HepG2 (cell line): ENCODE results near the gene PRIM2. TPM values are rescaled to one million over a fixed set of nuclear protein-coding genes. Genes with fewer than 3 reads are reported as not detected.
A peak's percentile ranks its signal among the peaks of the same experiment; 100 is the strongest.

Experiments
- ATM ChIP-seq: fragments of 450-650 bp; IDR thresholded peaks from 2 replicates; pipeline ENCODE4 v1.7.1; 2017; ENCODE audit warnings: mild to moderate bottlenecking, borderline replicate concordance
- CC2D1A ChIP-seq: sonication (generic); formaldehyde crosslinking; IDR thresholded peaks from 2 replicates; pipeline ENCODE4 v1.8.1; 2023; ENCODE audit warnings: mild to moderate bottlenecking, missing genetic modification reagents
- ELF4 ChIP-seq: sonication (generic); formaldehyde crosslinking; IDR thresholded peaks from 2 replicates; pipeline ENCODE4 v1.5.0; 2020; ENCODE audit warnings: missing genetic modification reagents, mild to moderate bottlenecking, moderate library complexity, borderline replicate concordance
- FOXA3 ChIP-seq: IDR thresholded peaks from 2 replicates; pipeline ENCODE4 v1.6.1; 2016; ENCODE audit warnings: missing genetic modification reagents, missing compliant biosample characterization
- GABPB1 ChIP-seq: IDR thresholded peaks from 2 replicates; pipeline ENCODE4 v1.6.1; 2016; ENCODE audit warnings: mild to moderate bottlenecking, missing genetic modification reagents, moderate library complexity, missing compliant biosample characterization
- GATAD1 ChIP-seq: IDR thresholded peaks from 2 replicates; pipeline ENCODE4 v1.6.1; 2016; ENCODE audit warnings: missing genetic modification reagents, missing compliant biosample characterization
- IKZF4 ChIP-seq: sonication (generic); formaldehyde crosslinking; IDR thresholded peaks from 2 replicates; pipeline ENCODE4 v1.5.1; 2020; ENCODE audit warnings: borderline replicate concordance, mild to moderate bottlenecking, low read depth, missing genetic modification reagents; ENCODE audit errors: not compliant biosample characterization
- KDM3A ChIP-seq: IDR thresholded peaks from 2 replicates; pipeline ENCODE4 v1.6.1; 2018; ENCODE audit warnings: low read depth, missing compliant biosample characterization
- KDM5B ChIP-seq: sonication (generic); formaldehyde crosslinking; IDR thresholded peaks from 2 replicates; pipeline ENCODE4 v1.4.0; 2020; ENCODE audit warnings: missing genetic modification reagents, mild to moderate bottlenecking, borderline replicate concordance
- NR2F6 ChIP-seq, 2 experiments: IDR thresholded peaks; 2 replicates each; pipeline ENCODE4 v1.6.1; 2016; ENCODE audit warnings: antibody characterized with exemption in 1 of 2, mild to moderate bottlenecking in 1 of 2
- PHF21A ChIP-seq: sonication (generic); formaldehyde crosslinking; IDR thresholded peaks from 2 replicates; pipeline ENCODE4 v1.5.0; 2020; ENCODE audit warnings: mild to moderate bottlenecking, missing genetic modification reagents
- POLR2A ChIP-seq, 2 experiments: IDR thresholded peaks; 2 replicates each; pipeline ENCODE4 v1.6.1; 2011; ENCODE audit warnings: low read depth in 2 of 2, low read length in 2 of 2, mild to moderate bottlenecking in 1 of 2, moderate library complexity in 1 of 2; ENCODE audit not compliant: insufficient read depth in 1 of 2
- RAD21 ChIP-seq: fragments of 450-650 bp; formaldehyde crosslinking; IDR thresholded peaks from 2 replicates; pipeline ENCODE4 v1.5.0; 2020; ENCODE audit warnings: mild to moderate bottlenecking
- RBFOX2 ChIP-seq: fragments of 200-400 bp; formaldehyde crosslinking; IDR thresholded peaks from 2 replicates; pipeline ENCODE4 v1.6.1; 2017; ENCODE audit warnings: low read depth, mild to moderate bottlenecking, low read length
- REPIN1 ChIP-seq: sonication (generic); formaldehyde crosslinking; IDR thresholded peaks from 2 replicates; pipeline ENCODE4 v1.8.0; 2022; ENCODE audit warnings: missing genetic modification reagents, low read depth, mild to moderate bottlenecking, borderline replicate concordance
- SP2 ChIP-seq: sonication (generic); formaldehyde crosslinking; IDR thresholded peaks from 2 replicates; pipeline ENCODE4 v1.5.1; 2020; ENCODE audit warnings: mild to moderate bottlenecking, missing genetic modification reagents
- TBX3 ChIP-seq: fragments of 450-650 bp; IDR thresholded peaks from 2 replicates; pipeline ENCODE4 v1.6.1; 2017; ENCODE audit warnings: antibody characterized with exemption, mild to moderate bottlenecking, inconsistent platforms, borderline replicate concordance
- XRCC5 ChIP-seq: fragments of 200-400 bp; formaldehyde crosslinking; optimal IDR thresholded peaks from 2 replicates; pipeline ENCODE3; 2017; ENCODE audit warnings: mild to moderate bottlenecking, low read length
- ZBTB43 ChIP-seq: sonication (generic); formaldehyde crosslinking; conservative IDR thresholded peaks from 2 replicates; pipeline ENCODE4 v1.4.0; 2020; ENCODE audit warnings: missing genetic modification reagents
- ZBTB8A ChIP-seq: sonication (generic); formaldehyde crosslinking; IDR thresholded peaks from 2 replicates; pipeline ENCODE4 v1.4.0; 2020; ENCODE audit warnings: mild to moderate bottlenecking, low read depth, missing genetic modification reagents, borderline replicate concordance
- ZNF260 ChIP-seq: sonication (generic); formaldehyde crosslinking; IDR thresholded peaks from 2 replicates; pipeline ENCODE4 v1.4.0; 2020; ENCODE audit warnings: missing genetic modification reagents, low read depth, mild to moderate bottlenecking, borderline replicate concordance
- ZNF513 ChIP-seq: sonication (generic); formaldehyde crosslinking; conservative IDR thresholded peaks from 2 replicates; pipeline ENCODE4 v1.5.0; 2020; ENCODE audit warnings: missing genetic modification reagents
- ZNF550 ChIP-seq: sonication (generic); formaldehyde crosslinking; IDR thresholded peaks from 2 replicates; pipeline ENCODE4 v1.4.0; 2020; ENCODE audit warnings: mild to moderate bottlenecking, missing genetic modification reagents, borderline replicate concordance
- ZNF563 ChIP-seq: sonication (generic); formaldehyde crosslinking; IDR thresholded peaks from 2 replicates; pipeline ENCODE4 v1.8.0; 2022; ENCODE audit warnings: mild to moderate bottlenecking, moderate library complexity, missing genetic modification reagents
- ZNF670 ChIP-seq: sonication (generic); formaldehyde crosslinking; IDR thresholded peaks from 2 replicates; pipeline ENCODE4 v1.8.0; 2022; ENCODE audit warnings: mild to moderate bottlenecking, missing genetic modification reagents, borderline replicate concordance
- ZNF704 ChIP-seq: sonication (generic); formaldehyde crosslinking; IDR thresholded peaks from 2 replicates; pipeline ENCODE4 v1.8.1; 2023; ENCODE audit warnings: mild to moderate bottlenecking, inconsistent platforms, moderate library complexity, missing genetic modification reagents, borderline replicate concordance
- ZNF792 ChIP-seq: IDR thresholded peaks from 2 replicates; pipeline ENCODE4 v1.6.1; 2016
- ZNF878 ChIP-seq: sonication (generic); formaldehyde crosslinking; IDR thresholded peaks from 2 replicates; pipeline ENCODE4 v1.8.1; 2023; ENCODE audit warnings: mild to moderate bottlenecking, missing genetic modification reagents, moderate library complexity
- ZNF879 ChIP-seq: sonication (generic); formaldehyde crosslinking; IDR thresholded peaks from 2 replicates; pipeline ENCODE4 v1.8.1; 2023; ENCODE audit warnings: missing genetic modification reagents
- polyA plus RNA-seq, 8 experiments: library from polyadenylated mRNA; depleted of rRNA in 3 of 8; stranded (reverse) in 7 of 8; unstranded in 1 of 8; fragments of >200 nt; fragmentation: Illumina TruSeq in 4 of 8; extraction: Trizol in 4 of 8; gene quantifications; 2 replicates each; pipeline versions ENCODE4 v1.2.1 to v1.2.3, GENCODE V29; 2011 to 2016; ENCODE audit warnings: low read depth in 4 of 8, missing spikeins in 1 of 8, mixed read lengths in 1 of 8; ENCODE audit not compliant: insufficient read depth in 1 of 8
- total RNA-seq, 5 experiments: library from RNA; depleted of rRNA; stranded (reverse); fragments of >200 nt; fragmentation: Illumina TruSeq; extraction: Trizol; gene quantifications; 2 replicates each; pipeline ENCODE4 v1.2.3, GENCODE V29; 2016; ENCODE audit warnings: low read depth in 1 of 5

Gene PRIM2
- total and polyA plus RNA-seq, 2 of the 13 experiments (the other 11 are each of a cell fraction or from before 2014, with no cell fraction given) = 8.0 to 52.7 TPM

GRCh38 chr6:57316581-57317059 is 810 bp upstream of the PRIM2 start (continued):
- TF ChIP-seq ZNF563 (peak; percentile 52; the same call in 1 of the 2 replicates), REPIN1 (CRISPR knock-in tag) (no peak), KDM3A (CRISPR knock-in tag) (peak; percentile 29; the same call in 1 of the 2 replicates), RBFOX2 (no peak), XRCC5 (peak; percentile 67), FOXA3 (CRISPR knock-in tag) (no peak), RAD21 (CRISPR knock-in tag) (peak; percentile 81), ZNF550 (no peak), ZNF879 (CRISPR knock-in tag) (no peak), POLR2A (IDR thresholded peaks at IDR 0.05; ENCODE audit: insufficient read depth in 1 of 2, low read depth in 2 of 2, low read length in 2 of 2) (peak in 1 of 2 experiments; percentile 40; a peak in 1 of 4 replicates), SP2 (no peak), ZNF704 (CRISPR knock-in tag) (no peak), KDM5B (CRISPR knock-in tag) (0 out of 2 replicates have a peak, but pooled peaks have one; percentile 41), ZNF670 (CRISPR knock-in tag) (no peak), ELF4 (CRISPR knock-in tag) (no peak), ZNF260 (CRISPR knock-in tag) (no peak), ZNF792 (CRISPR knock-in tag) (no peak; the same call in 1 of the 2 replicates), NR2F6 (IDR thresholded peaks at IDR 0.05) (0 out of 2 replicates have a peak, but pooled peaks have one; percentile 30), NR2F6 (CRISPR knock-in tag; IDR thresholded peaks at IDR 0.05) (no peak), GABPB1 (CRISPR knock-in tag) (peak; percentile 16; the same call in 1 of the 2 replicates), TBX3 (no peak), CC2D1A (CRISPR knock-in tag) (no peak), ZBTB8A (CRISPR knock-in tag) (no peak), ZBTB43 (CRISPR knock-in tag) (no peak), PHF21A (CRISPR knock-in tag) (0 out of 2 replicates have a peak, but pooled peaks have one; percentile 0), ATM (no peak), ZNF878 (peak; percentile 40; the same call in 1 of the 2 replicates), IKZF4 (no peak), ZNF513 (CRISPR knock-in tag) (no peak), GATAD1 (CRISPR knock-in tag) (peak; percentile 51)
